Endothelial cell of umbilical vein (primary cell): ENCODE data around the gene FRMD5. TPM values are rescaled to one million over a fixed set of nuclear protein-coding genes. Genes with fewer than 3 reads are reported as not detected.

Experiments used
- BruUV-seq: library from RNA; stranded (reverse); fragments of 400-500 nt; replicated peaks from 2 replicates; lab custom pipeline; 2021; lab: Mats Ljungman, UMichigan
- CTCF ChIA-PET: fragments of 300-600, 350-600 bp; sonication (Branson Sonifier 250); formaldehyde crosslinking; loops from one replicate; lab custom pipeline; 2021; ENCODE audit warnings: antibody characterized with exemption, inconsistent platforms; lab: Charles Lee
- POLR2A ChIA-PET: fragments of 300-600, 350-600 bp; sonication (Branson Sonifier 250); formaldehyde crosslinking; loops from one replicate; lab custom pipeline; 2021; ENCODE audit warnings: antibody characterized with exemption, inconsistent platforms; lab: Charles Lee
- DNase-seq: peaks from one replicate; pipeline ENCODE4 v3.0.0-alpha.2; 2011; ENCODE audit warnings: low read depth, low spot score
- FAIRE-seq: peaks from 2 replicates; lab custom pipeline; 2011; peaks lifted over from hg19 to GRCh38; lab: Jason Lieb, UNC
- H2AFZ ChIP-seq: 2 replicates; pipeline ENCODE4 v1.6.0; 2012; ENCODE audit warnings: low read depth, low read length, control low read depth, inconsistent platforms
- H3K27ac ChIP-seq: 2 replicates; pipeline ENCODE4 v1.5.1; 2011; ENCODE audit warnings: low read depth, mild to moderate bottlenecking, control low read depth, low read length, moderate library complexity; ENCODE audit not compliant: insufficient read depth
- H3K27me3 ChIP-seq, 2 experiments: 2 replicates each; pipeline versions ENCODE4 v1.6.0 to v1.6.1; 2011; ENCODE audit warnings: low read length in 2 of 2, mixed read lengths in 1 of 2; ENCODE audit not compliant: control insufficient read depth in 2 of 2, insufficient read depth in 2 of 2
- H3K36me3 ChIP-seq, 2 experiments: 2 replicates in 1 of 2; 3 replicates in 1 of 2; pipeline ENCODE4 v1.5.1; 2011; ENCODE audit warnings: low read length in 2 of 2, mild to moderate bottlenecking in 1 of 2, moderate library complexity in 1 of 2; ENCODE audit not compliant: control insufficient read depth in 2 of 2, insufficient read depth in 2 of 2; ENCODE audit errors: extremely low read depth in 1 of 2
- H3K4me1 ChIP-seq: 3 replicates; pipeline ENCODE4 v1.5.1; 2011; ENCODE audit warnings: mild to moderate bottlenecking, low read length; ENCODE audit not compliant: control insufficient read depth, insufficient read depth; ENCODE audit errors: extremely low read depth
- H3K4me2 ChIP-seq: 2 replicates; pipeline ENCODE4 v1.6.1; 2011; ENCODE audit warnings: low read length, control low read depth, mixed read lengths; ENCODE audit not compliant: insufficient read depth
- H3K4me3 ChIP-seq, 3 experiments: fragments of 200-600 bp in 1 of 3; sonication (generic), shearing (Covaris generic) in 1 of 3; replicated peaks in 1 of 3; 2 replicates each; pipeline ENCODE4 v1.5.1; 2011 to 2016; ENCODE audit warnings: control low read depth in 3 of 3, low read length in 3 of 3, mild to moderate bottlenecking in 2 of 3, inconsistent platforms in 1 of 3, low read depth in 1 of 3, moderate library complexity in 1 of 3; ENCODE audit not compliant: insufficient read depth in 1 of 3
- H3K79me2 ChIP-seq: 2 replicates; pipeline ENCODE4 v1.6.0; 2012; ENCODE audit warnings: low read length, inconsistent platforms; ENCODE audit not compliant: control insufficient read depth, insufficient read depth
- H3K9ac ChIP-seq: replicated peaks from 2 replicates; pipeline ENCODE3; 2011; ENCODE audit warnings: low read length, control low read depth; ENCODE audit not compliant: insufficient read depth; ENCODE audit errors: extremely low read depth
- H3K9me1 ChIP-seq: replicated peaks from 3 replicates; pipeline ENCODE4 v1.6.0; 2011; ENCODE audit warnings: mild to moderate bottlenecking, low read length; ENCODE audit not compliant: control insufficient read depth, insufficient read depth; ENCODE audit errors: extremely low read depth
- H3K9me3 ChIP-seq: replicated peaks from 2 replicates; pipeline ENCODE4 v1.5.1; 2012; ENCODE audit warnings: low read length, inconsistent platforms; ENCODE audit not compliant: control insufficient read depth, insufficient read depth
- H4K20me1 ChIP-seq: replicated peaks from 2 replicates; pipeline ENCODE3; 2011; ENCODE audit warnings: mild to moderate bottlenecking, low read length; ENCODE audit not compliant: control insufficient read depth, insufficient read depth; ENCODE audit errors: extremely low read depth
- EZH2 ChIP-seq: IDR thresholded peaks from 2 replicates; pipeline ENCODE4 v1.6.1; 2012; ENCODE audit warnings: borderline replicate concordance, low read depth, mild to moderate bottlenecking, moderate library complexity, low read length, inconsistent platforms; ENCODE audit not compliant: severe bottlenecking
- FOS ChIP-seq: IDR thresholded peaks from 2 replicates; pipeline ENCODE4 v1.6.1; 2011; ENCODE audit warnings: mild to moderate bottlenecking, low read length, moderate library complexity, borderline replicate concordance; ENCODE audit not compliant: insufficient read depth
- GATA2 ChIP-seq: IDR thresholded peaks from 2 replicates; pipeline ENCODE4 v1.7.0; 2011; ENCODE audit warnings: low read depth, mild to moderate bottlenecking, moderate library complexity, mixed read lengths, low read length; ENCODE audit not compliant: insufficient read length, insufficient read depth
- JUN ChIP-seq: IDR thresholded peaks from 2 replicates; pipeline ENCODE4 v1.6.1; 2011; ENCODE audit warnings: borderline replicate concordance, low read depth; ENCODE audit not compliant: insufficient read length, insufficient read depth
- POLR2A ChIP-seq: IDR thresholded peaks from 2 replicates; pipeline ENCODE4 v1.6.1; 2012; ENCODE audit warnings: low read depth, mild to moderate bottlenecking, control low read depth, low read length
- POLR2AphosphoS5 ChIP-seq: IDR thresholded peaks from 2 replicates; pipeline ENCODE4 v1.6.1; 2012; ENCODE audit warnings: low read depth, mild to moderate bottlenecking, control low read depth, low read length, moderate library complexity; ENCODE audit not compliant: insufficient read depth
- dilution Hi-C: fragments of 300-500 bp; cut with MboI; formaldehyde crosslinking; loops from one replicate; pipeline ENCODE4 v1.15.0; 2019; ENCODE audit warnings: low sequenced_read_pairs; ENCODE audit not compliant: extremely low pct_ligation_motif_present
- intact Hi-C: fragments of 100-400 bp; cut with micrococcal nuclease; formaldehyde crosslinking; loops from one replicate; pipeline ENCODE4 v1.10.0; 2022
- polyA plus RNA-seq, 4 experiments: library from polyadenylated mRNA; depleted of rRNA in 3 of 4; stranded (reverse) in 3 of 4; unstranded in 1 of 4; fragments of >200 nt; gene quantifications; 2 replicates each; pipeline versions ENCODE4 v1.2.1 to v1.2.3, GENCODE V29; 2011 to 2012; ENCODE audit warnings: missing spikeins in 1 of 4
- total RNA-seq: library from RNA; stranded (reverse); gene quantifications from 2 replicates; pipeline ENCODE4 v1.2.3, GENCODE V29; 2021
- TF ChIP-seq, protein P1 (sequence below): IDR thresholded peaks from 2 replicates; pipeline ENCODE4 v1.6.1; 2011; ENCODE audit not compliant: insufficient read depth, insufficient read length
- TF ChIP-seq, protein P2 (sequence below), 2 donors: IDR thresholded peaks; 1 replicate in 1 of 2; 2 replicates in 1 of 2; pipeline ENCODE4 v1.5.1; 2011; ENCODE audit warnings: low read length in 2 of 2, mild to moderate bottlenecking in 2 of 2, moderate library complexity in 2 of 2, control low read depth in 1 of 2, inconsistent platforms in 1 of 2, low read depth in 1 of 2; ENCODE audit not compliant: insufficient read depth in 1 of 2; ENCODE audit errors: extremely low read depth in 1 of 2

FRMD5 gene
- total and polyA plus RNA-seq, 2 donors (not counting 3 experiments of a cell fraction or from before 2014, with no cell fraction given) = 16.7 to 20.2 TPM

DNA sequence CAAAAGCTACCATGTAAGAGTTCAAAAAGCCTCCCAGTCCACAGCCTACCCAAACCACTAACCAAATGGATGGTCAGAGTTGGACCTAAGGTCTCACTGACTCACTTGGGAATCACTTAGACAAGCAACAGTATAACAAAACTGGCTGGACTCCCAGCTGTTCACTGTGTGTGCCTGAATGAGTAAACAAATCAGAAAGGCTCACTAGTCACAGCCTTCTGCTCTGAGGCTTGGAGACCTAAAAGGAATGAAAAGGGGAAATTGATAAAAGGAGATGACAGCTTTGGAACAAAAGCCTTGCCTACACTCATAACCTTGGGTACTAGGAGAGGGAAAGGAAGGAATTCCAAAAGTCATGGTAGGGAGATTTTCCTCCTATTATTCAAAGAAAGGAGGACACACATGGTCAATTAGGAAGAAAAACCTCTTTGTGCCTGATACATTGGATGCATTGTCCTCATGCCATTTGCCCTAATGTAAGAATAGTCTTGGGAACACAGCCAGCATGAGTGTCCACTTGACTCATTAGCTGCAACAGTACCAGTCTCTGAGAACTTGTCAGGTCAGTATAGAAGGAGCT, 92.3 kb downstream of the FRMD5 start:
- H3K9me3 ChIP-seq = no peaks in the 10 kb centered on the region
- no peaks in the 10 kb centered on the region for H4K20me1 ChIP-seq
- no TSS peak for BruUV-seq
- dilution Hi-C loops (no loop called here), intact Hi-C loops (loop anchor here (1.0 kb wide), 1 partner anchor 93 kb away; the partner anchor contains the start of gene FRMD5)
- peaks cover 21% of the 10 kb centered on the region for H3K4me1 ChIP-seq
- H3K27me3 ChIP-seq = no peaks in the 10 kb centered on the region
- H2AFZ ChIP-seq = peak overlapping the region; percentile 54
- H3K4me2 ChIP-seq = peak overlapping the region; percentile 20
- CTCF ChIA-PET = interaction anchor here (0.9 to 2.1 kb wide), 6 partner anchors 19 to 399 kb away, joined by 3 to 8 read pairs (median 4); partner anchors contain the start of gene FRMD5
- peak overlapping the region; percentile 36 for H3K9ac ChIP-seq
- TF ChIP-seq GATA2 (no peak), FOS (peak; percentile 53), EZH2 (no peak), JUN (no peak), POLR2AphosphoS5 (peak; percentile 26)
- H3K4me3 ChIP-seq = no peak overlapping the region
- H3K9me1 ChIP-seq = no peaks in the 10 kb centered on the region
- peaks cover 3% of the 10 kb centered on the region for H3K79me2 ChIP-seq
- POLR2A ChIA-PET = interaction anchor here (0.5 to 0.9 kb wide), 2 partner anchors 11 to 65 kb away, joined by 3 read pairs; no protein-coding TSS in a partner anchor
- H3K36me3 ChIP-seq = no peaks in the 10 kb centered on the region
- H3K27ac ChIP-seq = peak overlapping the region; percentile 75
- DNase-seq (peak; percentile 97), FAIRE-seq (peak; percentile 89)

DNA sequence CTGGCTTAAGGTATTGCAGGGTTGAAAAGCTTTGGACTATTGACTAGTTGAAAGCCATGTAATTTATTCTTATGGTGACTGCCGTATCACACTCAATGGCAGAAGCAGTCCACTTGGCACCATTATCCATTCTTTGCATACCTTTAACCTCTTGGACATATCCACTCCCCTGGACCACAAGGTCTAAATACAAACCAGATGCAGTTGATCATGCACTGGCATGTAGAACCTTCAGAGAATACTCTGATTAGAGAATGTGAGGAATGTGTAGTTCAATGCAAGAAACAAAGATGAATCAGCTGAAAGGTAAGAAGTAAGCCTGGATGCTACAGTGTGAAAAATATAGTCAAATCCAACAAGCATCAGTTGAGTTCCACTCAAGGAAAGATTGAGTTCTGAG, 93.1 kb downstream of the FRMD5 start:
- Histone ChIP-seq H3K4me1 (peaks cover 21% of the 10 kb centered on the region), H3K4me3 (no peak overlapping the region), H4K20me1 (no peaks in the 10 kb centered on the region), H3K4me2 (peak overlapping the region; percentile 20), H3K27me3 (no peaks in the 10 kb centered on the region), H3K79me2 (peaks cover 3% of the 10 kb centered on the region), H3K9me1 (no peaks in the 10 kb centered on the region), H3K9ac (no peak overlapping the region), H3K27ac (peak overlapping the region; percentile 75), H3K36me3 (no peaks in the 10 kb centered on the region), H3K9me3 (no peaks in the 10 kb centered on the region), H2AFZ (no peak overlapping the region)
- ChIA-PET CTCF (interaction anchor here (0.9 to 1.6 kb wide), 3 partner anchors 18 to 400 kb away, joined by 3 to 4 read pairs (median 3); no protein-coding TSS in a partner anchor), POLR2A (no interaction called here)
- FAIRE-seq (no peak), DNase-seq (peak; percentile 9)
- dilution Hi-C loops = no loop called here
- no peak for TF ChIP-seq POLR2A
- TF ChIP-seq, protein P1, sequence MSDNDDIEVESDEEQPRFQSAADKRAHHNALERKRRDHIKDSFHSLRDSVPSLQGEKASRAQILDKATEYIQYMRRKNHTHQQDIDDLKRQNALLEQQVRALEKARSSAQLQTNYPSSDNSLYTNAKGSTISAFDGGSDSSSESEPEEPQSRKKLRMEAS = no peak
- TF ChIP-seq, protein P2, sequence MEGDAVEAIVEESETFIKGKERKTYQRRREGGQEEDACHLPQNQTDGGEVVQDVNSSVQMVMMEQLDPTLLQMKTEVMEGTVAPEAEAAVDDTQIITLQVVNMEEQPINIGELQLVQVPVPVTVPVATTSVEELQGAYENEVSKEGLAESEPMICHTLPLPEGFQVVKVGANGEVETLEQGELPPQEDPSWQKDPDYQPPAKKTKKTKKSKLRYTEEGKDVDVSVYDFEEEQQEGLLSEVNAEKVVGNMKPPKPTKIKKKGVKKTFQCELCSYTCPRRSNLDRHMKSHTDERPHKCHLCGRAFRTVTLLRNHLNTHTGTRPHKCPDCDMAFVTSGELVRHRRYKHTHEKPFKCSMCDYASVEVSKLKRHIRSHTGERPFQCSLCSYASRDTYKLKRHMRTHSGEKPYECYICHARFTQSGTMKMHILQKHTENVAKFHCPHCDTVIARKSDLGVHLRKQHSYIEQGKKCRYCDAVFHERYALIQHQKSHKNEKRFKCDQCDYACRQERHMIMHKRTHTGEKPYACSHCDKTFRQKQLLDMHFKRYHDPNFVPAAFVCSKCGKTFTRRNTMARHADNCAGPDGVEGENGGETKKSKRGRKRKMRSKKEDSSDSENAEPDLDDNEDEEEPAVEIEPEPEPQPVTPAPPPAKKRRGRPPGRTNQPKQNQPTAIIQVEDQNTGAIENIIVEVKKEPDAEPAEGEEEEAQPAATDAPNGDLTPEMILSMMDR (IDR thresholded peaks at IDR 0.05; ENCODE audit: extremely low read depth in 1 of 2, insufficient read depth in 1 of 2, low read depth in 1 of 2, low read length in 2 of 2) = no peak
- intact Hi-C loops = loop anchor here (1.0 kb wide), 1 partner anchor 93 kb away; the partner anchor contains the start of gene FRMD5
- BruUV-seq = no TSS peak
